ENCODE data around the gene KCNJ12.
"Not testable (repeated sequence)": the region's sequence is repeated elsewhere in the genome, so short reads cannot be mapped to it uniquely, and the experiment has no call there.

- not testable (repeated sequence) for TF ChIP-seq POLR2A (IDR thresholded peaks at IDR 0.05; ENCODE audit: low read depth, low read length); TAF1 (IDR thresholded peaks at IDR 0.05; ENCODE audit: low read depth, low read length); POLR2AphosphoS5 (IDR thresholded peaks at IDR 0.05; ENCODE audit: low read depth, low read length); PAX5 (IDR thresholded peaks at IDR 0.05; ENCODE audit: insufficient read depth, low read length, severe bottlenecking); POU2F2 (IDR thresholded peaks at IDR 0.05; ENCODE audit: low read depth, low read length); SPI1 (IDR thresholded peaks at IDR 0.05; ENCODE audit: low read depth, low read length)
Observed at GRCh38 chr17:21410371-21410770, 34.2 kb downstream of the KCNJ12 start.
